H9 (cell line): ENCODE results near the gene SMC4. TPM values are rescaled to one million over a fixed set of nuclear protein-coding genes. Genes with fewer than 3 reads are reported as not detected.

Source experiments
- DNase-seq: peaks from one replicate; pipeline ENCODE4 v3.0.0-alpha.2; 2017
- H2AFZ ChIP-seq: one replicate; pipeline ENCODE4 v1.6.1; 2013; ENCODE audit warnings: mild to moderate bottlenecking, low read length, control low read depth, moderate library complexity
- H2AK5ac ChIP-seq: 2 replicates; pipeline ENCODE4 v1.6.1; 2013; ENCODE audit warnings: low read length, control low read depth, mixed read lengths; ENCODE audit not compliant: insufficient read length
- H2BK120ac ChIP-seq: one replicate; pipeline ENCODE4 v1.6.1; 2013; ENCODE audit warnings: low read depth, mild to moderate bottlenecking, low read length, control low read depth, inconsistent platforms; ENCODE audit not compliant: poor library complexity, severe bottlenecking
- H2BK12ac ChIP-seq: 2 replicates; pipeline ENCODE4 v1.6.1; 2013; ENCODE audit warnings: low read length, control low read depth, mixed read lengths, low read depth; ENCODE audit not compliant: insufficient read length
- H2BK15ac ChIP-seq: 2 replicates; pipeline ENCODE4 v1.6.1; 2013; ENCODE audit warnings: low read depth, low read length, control low read depth
- H2BK20ac ChIP-seq: one replicate; pipeline ENCODE4 v1.6.1; 2013; ENCODE audit warnings: low read depth, mild to moderate bottlenecking, low read length, control low read depth, inconsistent platforms; ENCODE audit not compliant: poor library complexity, severe bottlenecking
- H2BK5ac ChIP-seq: 2 replicates; pipeline ENCODE4 v1.6.1; 2013; ENCODE audit warnings: low read length, control low read depth, mixed read lengths; ENCODE audit not compliant: insufficient read length
- H3K14ac ChIP-seq: 2 replicates; pipeline ENCODE4 v1.6.1; 2013; ENCODE audit warnings: low read length, control low read depth; ENCODE audit not compliant: insufficient read depth
- H3K18ac ChIP-seq: 2 replicates; pipeline ENCODE4 v1.6.1; 2013; ENCODE audit warnings: low read depth, mild to moderate bottlenecking, mixed read lengths, low read length, control low read depth; ENCODE audit not compliant: insufficient read length
- H3K23ac ChIP-seq: 2 replicates; pipeline ENCODE4 v1.6.1; 2013; ENCODE audit warnings: low read length, control low read depth, mixed read lengths, low read depth; ENCODE audit not compliant: insufficient read length
- H3K23me2 ChIP-seq: 2 replicates; pipeline ENCODE4 v1.6.1; 2013; ENCODE audit warnings: low read depth, mild to moderate bottlenecking, mixed read lengths, low read length, control low read depth; ENCODE audit not compliant: insufficient read length, poor library complexity, severe bottlenecking
- H3K27ac ChIP-seq: 2 replicates; pipeline ENCODE4 v1.5.1; 2013; ENCODE audit warnings: low read length, control low read depth, mixed read lengths, low read depth; ENCODE audit not compliant: insufficient read length
- H3K27me3 ChIP-seq: 2 replicates; pipeline ENCODE4 v1.6.1; 2013; ENCODE audit warnings: low read length, control low read depth, inconsistent platforms; ENCODE audit not compliant: insufficient read depth
- H3K4ac ChIP-seq: 2 replicates; pipeline ENCODE4 v1.6.1; 2013; ENCODE audit warnings: low read depth, mild to moderate bottlenecking, control low read depth, inconsistent platforms, low read length, moderate library complexity
- H3K4me1 ChIP-seq: 2 replicates; pipeline ENCODE4 v1.6.1; 2013; ENCODE audit warnings: low read length, control low read depth, inconsistent platforms; ENCODE audit not compliant: insufficient read depth
- H3K4me2 ChIP-seq: 2 replicates; pipeline ENCODE4 v1.6.1; 2013; ENCODE audit warnings: low read length, control low read depth, mixed read lengths; ENCODE audit not compliant: insufficient read length, insufficient read depth
- H3K56ac ChIP-seq: 2 replicates; pipeline ENCODE4 v1.6.1; 2013; ENCODE audit warnings: low read depth, mild to moderate bottlenecking, mixed read lengths, low read length, control low read depth; ENCODE audit not compliant: insufficient read length
- H3K79me1 ChIP-seq: 2 replicates; pipeline ENCODE4 v1.6.1; 2013; ENCODE audit warnings: low read depth, mild to moderate bottlenecking, moderate library complexity, low read length, control low read depth, inconsistent platforms; ENCODE audit not compliant: insufficient read depth, poor library complexity, severe bottlenecking
- H3K79me2 ChIP-seq: 2 replicates; pipeline ENCODE4 v1.6.1; 2013; ENCODE audit warnings: low read length, control low read depth, inconsistent platforms; ENCODE audit not compliant: insufficient read depth
- H3K9ac ChIP-seq: 2 replicates; pipeline ENCODE4 v1.6.1; 2013; ENCODE audit warnings: low read length, control low read depth, mixed read lengths; ENCODE audit not compliant: insufficient read length; ENCODE audit errors: extremely low read depth
- H3K9me3 ChIP-seq: one replicate; pipeline ENCODE4 v1.6.1; 2013; ENCODE audit warnings: low read depth, low read length, inconsistent platforms; ENCODE audit not compliant: control insufficient read depth
- H3T11ph ChIP-seq: one replicate; pipeline ENCODE4 v1.6.1; 2013; ENCODE audit warnings: mild to moderate bottlenecking, low read length, control low read depth, inconsistent platforms
- H4K20me1 ChIP-seq: one replicate; pipeline ENCODE4 v1.6.1; 2013; ENCODE audit not compliant: control insufficient read depth, insufficient read length, insufficient read depth
- H4K5ac ChIP-seq: 2 replicates; pipeline ENCODE4 v1.6.1; 2013; ENCODE audit warnings: low read depth, mild to moderate bottlenecking, mixed read lengths, low read length, control low read depth; ENCODE audit not compliant: insufficient read length
- H4K8ac ChIP-seq: replicated peaks from 2 replicates; pipeline ENCODE4 v1.6.1; 2013; ENCODE audit warnings: low read length, control low read depth, mixed read lengths, low read depth; ENCODE audit not compliant: insufficient read length
- H4K91ac ChIP-seq: 2 replicates; pipeline ENCODE4 v1.6.1; 2013; ENCODE audit warnings: low read depth, mild to moderate bottlenecking, moderate library complexity, mixed read lengths, low read length, control low read depth; ENCODE audit not compliant: insufficient read length
- H3K27ac Mint-ChIP-seq, 3 experiments: 2 replicates in 2 of 3; 3 replicates in 1 of 3; pipeline ENCODE4 v1.8.0; 2020 to 2021; ENCODE audit warnings: mixed read lengths in 3 of 3, mild to moderate bottlenecking in 1 of 3, moderate library complexity in 1 of 3
- H3K27me3 Mint-ChIP-seq: 2 replicates; pipeline ENCODE4 v1.8.0; 2021; ENCODE audit warnings: low read depth, mild to moderate bottlenecking, moderate library complexity, mixed read lengths
- H3K36me3 Mint-ChIP-seq, 3 experiments: 2 replicates in 2 of 3; 3 replicates in 1 of 3; pipeline ENCODE4 v1.8.0; 2020 to 2021; ENCODE audit warnings: low read depth in 3 of 3, mixed read lengths in 3 of 3; ENCODE audit not compliant: insufficient read depth in 1 of 3
- H3K4me1 Mint-ChIP-seq, 2 experiments: 2 replicates each; pipeline ENCODE4 v1.8.0; 2020; ENCODE audit warnings: mixed read lengths in 2 of 2
- H3K4me3 Mint-ChIP-seq, 2 experiments: 2 replicates in 1 of 2; 3 replicates in 1 of 2; pipeline ENCODE4 v1.8.0; 2020 to 2021; ENCODE audit warnings: mild to moderate bottlenecking in 2 of 2, mixed read lengths in 2 of 2, moderate library complexity in 1 of 2
- H3K9me3 Mint-ChIP-seq, 2 experiments: 2 replicates in 1 of 2; 3 replicates in 1 of 2; pipeline ENCODE4 v1.8.0; 2020; ENCODE audit warnings: mild to moderate bottlenecking in 2 of 2, mixed read lengths in 2 of 2, moderate library complexity in 1 of 2
- CTCF ChIP-seq: fragments of 200-600 bp; sonication (generic); conservative IDR thresholded peaks from 3 replicates; pipeline ENCODE4 v1.8.0; 2021; ENCODE audit warnings: antibody characterized with exemption, mild to moderate bottlenecking
- WGBS: extraction: QIAGEN DNeasy Blood & Tissue Kit; methylation state at CpG from one replicate; pipeline ENCODE4 v1.1.7; 2013; ENCODE audit warnings: missing lambda C conversion rate, low lambda C conversion rate, mixed read lengths; ENCODE audit not compliant: insufficient read length; ENCODE audit errors: extremely low coverage; 5-methylcytosine and 5-hydroxymethylcytosine counted together
- total RNA-seq: library from RNA; stranded (reverse); gene quantifications from 2 replicates; pipeline ENCODE4 v1.2.1, GENCODE V29; 2021

SMC4 gene
- total RNA-seq, 1 experiment from 2014 or later: 130 TPM

DNA sequence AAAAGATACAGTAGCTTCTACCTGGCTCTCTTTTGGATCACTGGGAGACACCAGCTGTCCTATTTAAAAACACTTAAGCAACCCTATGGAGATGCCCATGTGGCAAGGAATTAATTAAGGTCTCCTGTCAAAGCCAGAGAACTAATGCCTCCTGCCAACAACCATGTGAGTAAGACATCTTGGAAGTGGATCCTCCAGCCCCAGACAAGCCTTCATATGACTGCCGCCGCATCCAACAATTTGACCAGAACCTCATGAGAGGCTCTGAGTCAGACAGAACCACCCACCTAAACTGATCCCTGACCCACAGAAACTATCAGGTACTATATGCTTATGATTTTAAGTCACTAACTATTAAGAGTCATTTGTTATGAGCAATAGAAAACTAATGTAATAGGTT is 22.8 kb upstream of the SMC4 start:
- H3K56ac ChIP-seq: no peak overlapping the region
- H3K23ac ChIP-seq: no peak overlapping the region
- Mint-ChIP-seq H3K27me3 (no peaks in the 10 kb centered on the region), H3K4me1 (peaks cover 12 to 13% of the 10 kb centered on the region in 2 experiments), H3K4me3 (no peak overlapping the region), H3K36me3 (peaks cover 18 to 25% (median 19%) of the 10 kb centered on the region in 3 experiments), H3K9me3 (peaks cover 5 to 7% of the 10 kb centered on the region in 2 experiments; a peak in 4 of 5 replicates), H3K27ac (no peak overlapping the region)
- H3K9me3 ChIP-seq: no peaks in the 10 kb centered on the region
- H3K18ac ChIP-seq: no peak overlapping the region
- no peak overlapping the region for H2AFZ ChIP-seq
- DNase-seq: no peak
- no peak overlapping the region for H4K5ac ChIP-seq
- no peak overlapping the region for H3K9ac ChIP-seq
- no peak overlapping the region for H2AK5ac ChIP-seq
- H3K79me1 ChIP-seq: no peaks in the 10 kb centered on the region
- no peak overlapping the region for H2BK15ac ChIP-seq
- no CpG with 5 or more reads among the region's 2 CpGs for WGBS
- no peaks in the 10 kb centered on the region; the same call in 1 of the 2 replicates for H3K4me1 ChIP-seq
- H2BK120ac ChIP-seq: no peak overlapping the region
- no peak overlapping the region for H2BK20ac ChIP-seq
- no peak overlapping the region for H2BK12ac ChIP-seq
- no peaks in the 10 kb centered on the region for H4K20me1 ChIP-seq
- no peak overlapping the region for H4K91ac ChIP-seq
- no peak overlapping the region for H3K4ac ChIP-seq
- H2BK5ac ChIP-seq: no peak overlapping the region
- H3K4me2 ChIP-seq: no peak overlapping the region
- H3K79me2 ChIP-seq: no peaks in the 10 kb centered on the region
- TF ChIP-seq CTCF: no peak
- no peak overlapping the region for H3T11ph ChIP-seq
- H3K14ac ChIP-seq: no peak overlapping the region
- no peaks in the 10 kb centered on the region for H3K23me2 ChIP-seq
- H4K8ac ChIP-seq: no peak overlapping the region
- H3K27me3 ChIP-seq: no peaks in the 10 kb centered on the region
- no peak overlapping the region for H3K27ac ChIP-seq
